Inflammatory macrophage treated with lipopolysaccharide for 1 hour (primary cell): ENCODE results near the gene KRT27.
"Not testable (repeated sequence)": the region's sequence is repeated elsewhere in the genome, so short reads cannot be mapped to it uniquely, and the experiment has no call there.

Experiments used
- DNase-seq, 2 donors: peaks; one replicate each; pipeline ENCODE4 v3.0.0-alpha.2; 2020 to 2022

The KRT27 gene

GRCh38 chr17:40751065-40751464, 31.3 kb downstream of the KRT27 start:
- no peak for DNase-seq

- no peak for DNase-seq
Observed at GRCh38 chr17:40750391-40750790, 32.0 kb downstream of the KRT27 start.

- not testable (repeated sequence) for DNase-seq
Observed at GRCh38 chr17:40748666-40749065, 33.7 kb downstream of the KRT27 start.

- no peak for DNase-seq
Observed at GRCh38 chr17:40738553-40738952, 43.8 kb downstream of the KRT27 start.

- DNase-seq: no peak
Observed at GRCh38 chr17:40735016-40735415, 47.3 kb downstream of the KRT27 start.

GRCh38 chr17:40734018-40734417, 48.3 kb downstream of the KRT27 start:
- DNase-seq: no peak

- no peak for DNase-seq
Observed at GRCh38 chr17:40730970-40731369, 51.4 kb downstream of the KRT27 start.

GRCh38 chr17:40727447-40728231, 54.7 kb downstream of the KRT27 start:
- no peak for DNase-seq

GRCh38 chr17:40726919-40727318, 55.4 kb downstream of the KRT27 start:
- no peak for DNase-seq
